GM23338 (cell line): Measurements from ENCODE around the gene PDE2A. TPM values are rescaled to one million over a fixed set of nuclear protein-coding genes. Genes with fewer than 3 reads are reported as not detected.

Experiments used
- ATAC-seq: fragments of 200-7000 bp; cut with Tn5 transposase; 3 replicates; pipeline ENCODE4 v1.9.1; 2020
- DNase-seq: peaks from one replicate; pipeline ENCODE4 v3.0.0-alpha.2; 2015; ENCODE audit warnings: low spot score
- H2AFZ ChIP-seq: fragments of 200-600 bp; sonication (generic); 2 replicates; pipeline ENCODE4 v1.8.0; 2016; ENCODE audit warnings: antibody characterized with exemption, mild to moderate bottlenecking, moderate library complexity
- H3F3A ChIP-seq: fragments of 200-600 bp; sonication (generic); replicated peaks from 2 replicates; pipeline ENCODE4 v1.8.0; 2017; ENCODE audit warnings: antibody characterized with exemption, mixed run types, low read depth
- H3K27ac ChIP-seq: fragments of 200-600 bp; sonication (generic); 2 replicates; pipeline ENCODE4 v1.6.1; 2016; ENCODE audit warnings: low read depth
- H3K27me3 ChIP-seq: fragments of 200-600 bp; sonication (generic); 2 replicates; pipeline ENCODE4 v1.8.0; 2016; ENCODE audit warnings: mild to moderate bottlenecking, mixed run types, moderate library complexity; ENCODE audit not compliant: insufficient read depth
- H3K36me3 ChIP-seq: fragments of 200-600 bp; sonication (generic); 2 replicates; pipeline ENCODE4 v1.8.0; 2016; ENCODE audit warnings: mild to moderate bottlenecking; ENCODE audit not compliant: insufficient read depth
- H3K4me1 ChIP-seq: fragments of 200-600 bp; sonication (generic); 2 replicates; pipeline ENCODE4 v1.8.0; 2016; ENCODE audit warnings: mild to moderate bottlenecking, moderate library complexity; ENCODE audit not compliant: insufficient read depth
- H3K4me2 ChIP-seq: fragments of 200-600 bp; sonication (generic); 2 replicates; pipeline ENCODE4 v1.7.1; 2017; ENCODE audit warnings: mixed run types
- H3K4me3 ChIP-seq: fragments of 200-600 bp; sonication (generic); 2 replicates; pipeline ENCODE4 v1.6.1; 2016; ENCODE audit warnings: mixed run types
- H3K79me2 ChIP-seq: fragments of 200-600 bp; sonication (generic); replicated peaks from 2 replicates; pipeline ENCODE4 v1.8.0; 2017; ENCODE audit warnings: mild to moderate bottlenecking; ENCODE audit not compliant: insufficient read depth
- H3K9me2 ChIP-seq: fragments of 200-600 bp; sonication (generic); 2 replicates; pipeline ENCODE4 v1.8.0; 2017; ENCODE audit not compliant: insufficient read depth
- H4K20me1 ChIP-seq: fragments of 200-600 bp; sonication (generic); replicated peaks from 2 replicates; pipeline ENCODE4 v1.8.0; 2017; ENCODE audit warnings: mild to moderate bottlenecking; ENCODE audit not compliant: insufficient read depth
- H3K27ac Mint-ChIP-seq: 2 replicates; pipeline ENCODE4 v1.8.0; 2020; ENCODE audit warnings: inconsistent platforms, mild to moderate bottlenecking, moderate library complexity, mixed read lengths
- H3K27me3 Mint-ChIP-seq: 3 replicates; pipeline ENCODE4 v1.8.0; 2022; ENCODE audit warnings: low read depth, mild to moderate bottlenecking, moderate library complexity, mixed read lengths, inconsistent platforms; ENCODE audit not compliant: insufficient read depth, poor library complexity
- H3K36me3 Mint-ChIP-seq: 3 replicates; pipeline ENCODE4 v1.8.0; 2021; ENCODE audit warnings: low read depth, mild to moderate bottlenecking, inconsistent platforms, moderate library complexity, mixed read lengths
- H3K4me1 Mint-ChIP-seq: 3 replicates; pipeline ENCODE4 v1.8.0; 2020; ENCODE audit warnings: mild to moderate bottlenecking, inconsistent platforms, mixed read lengths
- H3K4me3 Mint-ChIP-seq: 3 replicates; pipeline ENCODE4 v1.8.0; 2021; ENCODE audit warnings: moderate library complexity, mild to moderate bottlenecking, inconsistent platforms, mixed read lengths
- H3K9me3 Mint-ChIP-seq: 3 replicates; pipeline ENCODE4 v1.8.0; 2020; ENCODE audit warnings: moderate library complexity, mild to moderate bottlenecking, inconsistent platforms, mixed read lengths
- JUNB ChIP-seq: IDR thresholded peaks from one replicate; pipeline ENCODE4 v1.6.1; 2016; ENCODE audit warnings: antibody characterized with exemption; ENCODE audit not compliant: unreplicated experiment
- NANOG ChIP-seq: IDR thresholded peaks from 2 replicates; pipeline ENCODE4 v1.6.1; 2016; ENCODE audit warnings: antibody characterized with exemption, borderline replicate concordance
- POLR2AphosphoS5 ChIP-seq: IDR thresholded peaks from 2 replicates; pipeline ENCODE4 v1.6.1; 2016; ENCODE audit warnings: antibody characterized with exemption, low read depth
- STAT1 ChIP-seq: IDR thresholded peaks from one replicate; pipeline ENCODE4 v1.6.1; 2016; ENCODE audit warnings: antibody characterized with exemption; ENCODE audit not compliant: unreplicated experiment
- ZNF331 ChIP-seq: fragments of 250-450 bp; sonication (Bioruptor Pico); IDR thresholded peaks from 2 replicates; pipeline ENCODE4 v1.5.0; 2020; ENCODE audit warnings: low read depth, mild to moderate bottlenecking, moderate library complexity
- polyA plus RNA-seq: library from polyadenylated mRNA; unstranded; fragments of >200 nt; fragmentation: Nextera tagmentation; extraction: Ambion mirVana; gene quantifications from 2 replicates; pipeline ENCODE4 v1.2.1, GENCODE V29; 2016
- total RNA-seq: library from RNA; depleted of rRNA; stranded (reverse); fragments of >200 nt; shearing (Covaris generic); gene quantifications from 2 replicates; pipeline ENCODE4 v1.2.3, GENCODE V29; 2014
- TF ChIP-seq, protein P1 (sequence below): IDR thresholded peaks from 2 replicates; pipeline ENCODE4 v1.6.1; 2016; ENCODE audit warnings: antibody characterized with exemption
- TF ChIP-seq, protein P2 (sequence below): fragments of 250-450 bp; sonication (Bioruptor Pico); IDR thresholded peaks from 2 replicates; pipeline ENCODE4 v1.5.0; 2020; ENCODE audit warnings: mild to moderate bottlenecking, moderate library complexity

PDE2A gene
- total and polyA plus RNA-seq, 2 experiments from 2014 or later: 4.3 to 16.2 TPM

DNA sequence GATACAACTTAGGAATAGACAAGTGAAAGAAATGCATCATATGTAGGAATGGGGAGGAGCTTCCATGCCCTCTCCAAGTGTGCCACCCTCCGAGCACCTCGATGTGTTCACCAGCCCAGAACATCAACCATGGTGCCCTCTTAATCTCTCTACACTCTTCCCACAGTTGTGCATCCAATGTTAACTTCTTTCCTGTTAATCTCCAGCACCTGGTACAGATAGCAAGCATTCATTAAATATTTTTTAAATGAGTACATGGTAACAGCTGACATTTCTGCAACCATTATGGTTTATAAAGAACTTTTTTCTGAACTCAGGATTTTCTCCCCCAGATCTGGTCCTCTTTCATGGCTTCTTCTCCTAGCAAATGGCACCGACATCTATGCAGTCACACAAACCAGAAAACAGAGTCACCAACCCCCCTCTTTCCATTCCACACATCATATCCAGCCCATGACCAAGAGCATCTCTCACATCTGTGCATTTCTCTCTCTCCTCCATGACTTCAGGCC, 121.8 kb downstream of the PDE2A start:
- Mint-ChIP-seq H3K9me3 (peaks cover 3% of the 10 kb centered on the region; the same call in 1 of the 3 replicates), H3K27me3 (peaks cover 6% of the 10 kb centered on the region), H3K4me3 (no peak overlapping the region), H3K27ac (no peak overlapping the region), H3K36me3 (no peaks in the 10 kb centered on the region), H3K4me1 (no peaks in the 10 kb centered on the region)
- Histone ChIP-seq H3K27ac (no peak overlapping the region), H3K79me2 (no peaks in the 10 kb centered on the region), H4K20me1 (no peaks in the 10 kb centered on the region), H2AFZ (no peak overlapping the region), H3K4me1 (no peaks in the 10 kb centered on the region), H3K4me3 (no peak overlapping the region), H3F3A (no peaks in the 10 kb centered on the region), H3K27me3 (no peaks in the 10 kb centered on the region), H3K36me3 (no peaks in the 10 kb centered on the region), H3K9me2 (no peaks in the 10 kb centered on the region), H3K4me2 (no peak overlapping the region)
- TF ChIP-seq JUNB (no peak), STAT1 (no peak), ZNF331 (CRISPR knock-in tag) (no peak), POLR2AphosphoS5 (no peak), NANOG (no peak)
- TF ChIP-seq, protein P1, sequence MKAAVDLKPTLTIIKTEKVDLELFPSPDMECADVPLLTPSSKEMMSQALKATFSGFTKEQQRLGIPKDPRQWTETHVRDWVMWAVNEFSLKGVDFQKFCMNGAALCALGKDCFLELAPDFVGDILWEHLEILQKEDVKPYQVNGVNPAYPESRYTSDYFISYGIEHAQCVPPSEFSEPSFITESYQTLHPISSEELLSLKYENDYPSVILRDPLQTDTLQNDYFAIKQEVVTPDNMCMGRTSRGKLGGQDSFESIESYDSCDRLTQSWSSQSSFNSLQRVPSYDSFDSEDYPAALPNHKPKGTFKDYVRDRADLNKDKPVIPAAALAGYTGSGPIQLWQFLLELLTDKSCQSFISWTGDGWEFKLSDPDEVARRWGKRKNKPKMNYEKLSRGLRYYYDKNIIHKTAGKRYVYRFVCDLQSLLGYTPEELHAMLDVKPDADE: no peak
- TF ChIP-seq, protein P2, sequence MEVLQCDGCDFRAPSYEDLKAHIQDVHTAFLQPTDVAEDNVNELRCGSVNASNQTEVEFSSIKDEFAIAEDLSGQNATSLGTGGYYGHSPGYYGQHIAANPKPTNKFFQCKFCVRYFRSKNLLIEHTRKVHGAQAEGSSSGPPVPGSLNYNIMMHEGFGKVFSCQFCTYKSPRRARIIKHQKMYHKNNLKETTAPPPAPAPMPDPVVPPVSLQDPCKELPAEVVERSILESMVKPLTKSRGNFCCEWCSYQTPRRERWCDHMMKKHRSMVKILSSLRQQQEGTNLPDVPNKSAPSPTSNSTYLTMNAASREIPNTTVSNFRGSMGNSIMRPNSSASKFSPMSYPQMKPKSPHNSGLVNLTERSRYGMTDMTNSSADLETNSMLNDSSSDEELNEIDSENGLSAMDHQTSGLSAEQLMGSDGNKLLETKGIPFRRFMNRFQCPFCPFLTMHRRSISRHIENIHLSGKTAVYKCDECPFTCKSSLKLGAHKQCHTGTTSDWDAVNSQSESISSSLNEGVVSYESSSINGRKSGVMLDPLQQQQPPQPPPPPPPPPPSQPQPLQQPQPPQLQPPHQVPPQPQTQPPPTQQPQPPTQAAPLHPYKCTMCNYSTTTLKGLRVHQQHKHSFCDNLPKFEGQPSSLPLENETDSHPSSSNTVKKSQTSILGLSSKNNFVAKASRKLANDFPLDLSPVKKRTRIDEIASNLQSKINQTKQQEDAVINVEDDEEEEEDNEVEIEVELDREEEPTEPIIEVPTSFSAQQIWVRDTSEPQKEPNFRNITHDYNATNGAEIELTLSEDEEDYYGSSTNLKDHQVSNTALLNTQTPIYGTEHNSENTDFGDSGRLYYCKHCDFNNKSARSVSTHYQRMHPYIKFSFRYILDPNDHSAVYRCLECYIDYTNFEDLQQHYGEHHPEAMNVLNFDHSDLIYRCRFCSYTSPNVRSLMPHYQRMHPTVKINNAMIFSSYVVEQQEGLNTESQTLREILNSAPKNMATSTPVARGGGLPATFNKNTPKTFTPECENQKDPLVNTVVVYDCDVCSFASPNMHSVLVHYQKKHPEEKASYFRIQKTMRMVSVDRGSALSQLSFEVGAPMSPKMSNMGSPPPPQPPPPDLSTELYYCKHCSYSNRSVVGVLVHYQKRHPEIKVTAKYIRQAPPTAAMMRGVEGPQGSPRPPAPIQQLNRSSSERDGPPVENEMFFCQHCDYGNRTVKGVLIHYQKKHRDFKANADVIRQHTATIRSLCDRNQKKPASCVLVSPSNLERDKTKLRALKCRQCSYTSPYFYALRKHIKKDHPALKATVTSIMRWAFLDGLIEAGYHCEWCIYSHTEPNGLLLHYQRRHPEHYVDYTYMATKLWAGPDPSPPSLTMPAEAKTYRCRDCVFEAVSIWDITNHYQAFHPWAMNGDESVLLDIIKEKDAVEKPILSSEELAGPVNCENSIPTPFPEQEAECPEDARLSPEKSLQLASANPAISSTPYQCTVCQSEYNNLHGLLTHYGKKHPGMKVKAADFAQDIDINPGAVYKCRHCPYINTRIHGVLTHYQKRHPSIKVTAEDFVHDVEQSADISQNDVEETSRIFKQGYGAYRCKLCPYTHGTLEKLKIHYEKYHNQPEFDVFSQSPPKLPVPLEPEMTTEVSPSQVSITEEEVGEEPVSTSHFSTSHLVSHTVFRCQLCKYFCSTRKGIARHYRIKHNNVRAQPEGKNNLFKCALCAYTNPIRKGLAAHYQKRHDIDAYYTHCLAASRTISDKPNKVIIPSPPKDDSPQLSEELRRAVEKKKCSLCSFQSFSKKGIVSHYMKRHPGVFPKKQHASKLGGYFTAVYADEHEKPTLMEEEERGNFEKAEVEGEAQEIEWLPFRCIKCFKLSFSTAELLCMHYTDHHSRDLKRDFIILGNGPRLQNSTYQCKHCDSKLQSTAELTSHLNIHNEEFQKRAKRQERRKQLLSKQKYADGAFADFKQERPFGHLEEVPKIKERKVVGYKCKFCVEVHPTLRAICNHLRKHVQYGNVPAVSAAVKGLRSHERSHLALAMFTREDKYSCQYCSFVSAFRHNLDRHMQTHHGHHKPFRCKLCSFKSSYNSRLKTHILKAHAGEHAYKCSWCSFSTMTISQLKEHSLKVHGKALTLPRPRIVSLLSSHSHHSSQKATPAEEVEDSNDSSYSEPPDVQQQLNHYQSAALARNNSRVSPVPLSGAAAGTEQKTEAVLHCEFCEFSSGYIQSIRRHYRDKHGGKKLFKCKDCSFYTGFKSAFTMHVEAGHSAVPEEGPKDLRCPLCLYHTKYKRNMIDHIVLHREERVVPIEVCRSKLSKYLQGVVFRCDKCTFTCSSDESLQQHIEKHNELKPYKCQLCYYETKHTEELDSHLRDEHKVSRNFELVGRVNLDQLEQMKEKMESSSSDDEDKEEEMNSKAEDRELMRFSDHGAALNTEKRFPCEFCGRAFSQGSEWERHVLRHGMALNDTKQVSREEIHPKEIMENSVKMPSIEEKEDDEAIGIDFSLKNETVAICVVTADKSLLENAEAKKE: no peak
- ATAC-seq (no peak), DNase-seq (no peak)
